Glutamatergic neuron (in vitro differentiated cells): ENCODE data around the gene TXNL4B. TPM values are rescaled to one million over a fixed set of nuclear protein-coding genes. Genes with fewer than 3 reads are reported as not detected.
"Not testable (repeated sequence)": the region's sequence is repeated elsewhere in the genome, so short reads cannot be mapped to it uniquely, and the experiment has no call there.

Source experiments
- DNase-seq: peaks from one replicate; pipeline ENCODE4 v3.0.0; 2022
- H3K27ac Mint-ChIP-seq: one replicate; pipeline ENCODE4 v1.8.0; 2020; ENCODE audit warnings: mild to moderate bottlenecking, mixed read lengths, inconsistent platforms; ENCODE audit not compliant: unreplicated experiment
- H3K27me3 Mint-ChIP-seq: one replicate; pipeline ENCODE4 v1.8.0; 2020; ENCODE audit warnings: mild to moderate bottlenecking, moderate library complexity, mixed read lengths, inconsistent platforms; ENCODE audit not compliant: unreplicated experiment
- H3K36me3 Mint-ChIP-seq: one replicate; pipeline ENCODE4 v1.8.0; 2020; ENCODE audit warnings: mild to moderate bottlenecking, mixed read lengths, inconsistent platforms; ENCODE audit not compliant: unreplicated experiment
- H3K4me1 Mint-ChIP-seq: one replicate; pipeline ENCODE4 v1.8.0; 2020; ENCODE audit warnings: mild to moderate bottlenecking, low read depth, mixed read lengths, inconsistent platforms; ENCODE audit not compliant: unreplicated experiment
- H3K4me3 Mint-ChIP-seq: one replicate; pipeline ENCODE4 v1.8.0; 2020; ENCODE audit warnings: mild to moderate bottlenecking, mixed read lengths, inconsistent platforms; ENCODE audit not compliant: unreplicated experiment
- H3K9me3 Mint-ChIP-seq: one replicate; pipeline ENCODE4 v1.8.0; 2020; ENCODE audit warnings: mild to moderate bottlenecking, moderate library complexity, mixed read lengths, inconsistent platforms; ENCODE audit not compliant: unreplicated experiment
- total RNA-seq: library from RNA; stranded (reverse); fragmentation: NEBNext Ultra II Directional; extraction: Animal tissue kit (Norgen Biotek cat#: 25700); gene quantifications from one replicate; pipeline ENCODE4 v1.2.1, GENCODE V29; 2021; ENCODE audit not compliant: unreplicated experiment
- TF ChIP-seq, protein P1 (sequence below): fragments of 200-600 bp; sonication (generic); IDR thresholded peaks from one replicate; pipeline ENCODE4 v1.5.0; 2021; ENCODE audit not compliant: partially characterized antibody, unreplicated experiment

The TXNL4B gene
- total RNA-seq, 1 donor from 2014 or later, result 7.1 TPM

- no peaks in the 10 kb centered on the region for H3K4me1 Mint-ChIP-seq
- TF ChIP-seq, protein P1, sequence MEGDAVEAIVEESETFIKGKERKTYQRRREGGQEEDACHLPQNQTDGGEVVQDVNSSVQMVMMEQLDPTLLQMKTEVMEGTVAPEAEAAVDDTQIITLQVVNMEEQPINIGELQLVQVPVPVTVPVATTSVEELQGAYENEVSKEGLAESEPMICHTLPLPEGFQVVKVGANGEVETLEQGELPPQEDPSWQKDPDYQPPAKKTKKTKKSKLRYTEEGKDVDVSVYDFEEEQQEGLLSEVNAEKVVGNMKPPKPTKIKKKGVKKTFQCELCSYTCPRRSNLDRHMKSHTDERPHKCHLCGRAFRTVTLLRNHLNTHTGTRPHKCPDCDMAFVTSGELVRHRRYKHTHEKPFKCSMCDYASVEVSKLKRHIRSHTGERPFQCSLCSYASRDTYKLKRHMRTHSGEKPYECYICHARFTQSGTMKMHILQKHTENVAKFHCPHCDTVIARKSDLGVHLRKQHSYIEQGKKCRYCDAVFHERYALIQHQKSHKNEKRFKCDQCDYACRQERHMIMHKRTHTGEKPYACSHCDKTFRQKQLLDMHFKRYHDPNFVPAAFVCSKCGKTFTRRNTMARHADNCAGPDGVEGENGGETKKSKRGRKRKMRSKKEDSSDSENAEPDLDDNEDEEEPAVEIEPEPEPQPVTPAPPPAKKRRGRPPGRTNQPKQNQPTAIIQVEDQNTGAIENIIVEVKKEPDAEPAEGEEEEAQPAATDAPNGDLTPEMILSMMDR, result no peak
- H3K9me3 Mint-ChIP-seq, result no peaks in the 10 kb centered on the region
- no peak overlapping the region for H3K4me3 Mint-ChIP-seq
- no peak for DNase-seq
- no peak overlapping the region for H3K27ac Mint-ChIP-seq
- peaks cover 5% of the 10 kb centered on the region for H3K36me3 Mint-ChIP-seq
- peaks cover 3% of the 10 kb centered on the region for H3K27me3 Mint-ChIP-seq
Observed at GRCh38 chr16:72064361-72064894, 29.0 kb downstream of the TXNL4B start.

- Mint-ChIP-seq H3K27me3 (peaks cover 3% of the 10 kb centered on the region), H3K27ac (no peak overlapping the region), H3K36me3 (peaks cover 5% of the 10 kb centered on the region), H3K9me3 (no peaks in the 10 kb centered on the region), H3K4me3 (no peak overlapping the region), H3K4me1 (no peaks in the 10 kb centered on the region)
- no peak for DNase-seq
- TF ChIP-seq, protein P1, result no peak
Observed at GRCh38 chr16:72061564-72061963, 31.9 kb downstream of the TXNL4B start.

DNA sequence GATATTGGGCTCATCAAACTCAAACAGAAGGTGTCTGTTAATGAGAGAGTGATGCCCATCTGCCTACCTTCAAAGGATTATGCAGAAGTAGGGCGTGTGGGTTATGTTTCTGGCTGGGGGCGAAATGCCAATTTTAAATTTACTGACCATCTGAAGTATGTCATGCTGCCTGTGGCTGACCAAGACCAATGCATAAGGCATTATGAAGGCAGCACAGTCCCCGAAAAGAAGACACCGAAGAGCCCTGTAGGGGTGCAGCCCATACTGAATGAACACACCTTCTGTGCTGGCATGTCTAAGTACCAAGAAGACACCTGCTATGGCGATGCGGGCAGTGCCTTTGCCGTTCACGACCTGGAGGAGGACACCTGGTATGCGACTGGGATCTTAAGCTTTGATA, 33.0 kb downstream of the TXNL4B start:
- no peak overlapping the region for H3K27ac Mint-ChIP-seq
- H3K4me1 Mint-ChIP-seq, result no peaks in the 10 kb centered on the region
- DNase-seq, result no peak
- TF ChIP-seq, protein P1, result no peak
- peaks cover 5% of the 10 kb centered on the region for H3K36me3 Mint-ChIP-seq
- H3K4me3 Mint-ChIP-seq, result no peak overlapping the region
- peaks cover 6% of the 10 kb centered on the region for H3K27me3 Mint-ChIP-seq
- H3K9me3 Mint-ChIP-seq, result no peaks in the 10 kb centered on the region

DNA sequence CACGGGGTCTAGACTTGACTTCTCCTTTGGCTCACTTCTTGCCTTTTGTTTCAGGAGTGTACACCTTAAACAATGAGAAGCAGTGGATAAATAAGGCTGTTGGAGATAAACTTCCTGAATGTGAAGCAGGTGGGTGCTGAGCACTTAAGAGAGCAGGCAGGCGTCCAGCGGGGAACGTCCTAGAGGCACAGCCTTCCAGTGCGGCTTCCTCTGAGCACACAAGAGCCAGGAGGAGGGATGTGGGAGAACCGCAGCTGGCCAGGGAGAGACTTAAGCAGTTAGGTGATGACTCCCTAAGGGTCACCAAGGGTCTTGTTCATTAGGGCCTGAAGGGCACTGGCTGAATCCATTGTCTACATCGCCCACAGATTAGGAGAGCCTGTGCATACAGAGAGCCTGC, 34.4 kb downstream of the TXNL4B start:
- DNase-seq, H3K4me3 Mint-ChIP-seq, H3K27ac Mint-ChIP-seq, H3K36me3 Mint-ChIP-seq, H3K27me3 Mint-ChIP-seq, H3K9me3 Mint-ChIP-seq, H3K4me1 Mint-ChIP-seq: not testable (repeated sequence)

DNA sequence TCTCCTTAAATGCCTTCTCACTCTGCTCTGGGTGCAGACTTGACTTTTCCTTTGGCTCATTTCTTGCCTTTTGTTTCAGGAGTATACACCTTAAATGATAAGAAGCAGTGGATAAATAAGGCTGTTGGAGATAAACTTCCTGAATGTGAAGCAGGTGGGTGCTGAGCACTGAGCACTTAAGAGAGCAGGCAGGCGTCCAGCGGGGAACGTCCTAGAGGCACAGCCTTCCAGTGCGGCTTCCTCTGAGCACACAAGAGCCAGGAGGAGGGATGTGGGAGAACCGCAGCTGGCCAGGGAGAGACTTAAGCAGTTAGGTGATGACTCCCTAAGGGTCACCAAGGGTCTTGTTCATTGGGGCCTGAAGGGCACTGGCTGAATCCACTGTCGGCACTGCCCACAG, 36.1 kb downstream of the TXNL4B start:
- not testable (repeated sequence) for H3K36me3 Mint-ChIP-seq, H3K9me3 Mint-ChIP-seq, H3K4me3 Mint-ChIP-seq, H3K27me3 Mint-ChIP-seq, DNase-seq, H3K27ac Mint-ChIP-seq, H3K4me1 Mint-ChIP-seq

DNA sequence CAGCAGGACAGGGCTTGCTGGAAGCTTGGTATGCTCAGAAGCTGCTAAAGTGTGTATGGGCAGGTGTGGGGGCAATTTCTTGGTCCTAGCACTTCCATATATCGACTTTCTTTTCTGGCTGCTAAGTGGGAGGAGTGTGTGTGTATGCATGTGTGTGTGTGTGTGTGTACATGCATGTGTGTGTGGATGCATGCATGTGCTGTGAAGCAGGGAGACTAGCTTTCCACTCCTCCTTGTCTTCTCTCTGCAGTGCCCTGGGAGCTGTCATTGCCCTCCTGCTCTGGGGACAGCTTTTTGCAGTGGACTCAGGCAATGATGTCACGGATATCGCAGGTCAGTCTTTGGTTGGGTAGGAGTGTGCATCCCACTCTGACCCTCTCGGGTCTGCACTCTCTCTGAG, 37.5 kb downstream of the TXNL4B start:
- H3K27me3 Mint-ChIP-seq, result peaks cover 3% of the 10 kb centered on the region
- no peaks in the 10 kb centered on the region for H3K4me1 Mint-ChIP-seq
- H3K9me3 Mint-ChIP-seq, result no peaks in the 10 kb centered on the region
- DNase-seq, result no peak
- H3K27ac Mint-ChIP-seq, result no peak overlapping the region
- TF ChIP-seq, protein P1, result no peak
- no peaks in the 10 kb centered on the region for H3K36me3 Mint-ChIP-seq
- no peak overlapping the region for H3K4me3 Mint-ChIP-seq

DNA sequence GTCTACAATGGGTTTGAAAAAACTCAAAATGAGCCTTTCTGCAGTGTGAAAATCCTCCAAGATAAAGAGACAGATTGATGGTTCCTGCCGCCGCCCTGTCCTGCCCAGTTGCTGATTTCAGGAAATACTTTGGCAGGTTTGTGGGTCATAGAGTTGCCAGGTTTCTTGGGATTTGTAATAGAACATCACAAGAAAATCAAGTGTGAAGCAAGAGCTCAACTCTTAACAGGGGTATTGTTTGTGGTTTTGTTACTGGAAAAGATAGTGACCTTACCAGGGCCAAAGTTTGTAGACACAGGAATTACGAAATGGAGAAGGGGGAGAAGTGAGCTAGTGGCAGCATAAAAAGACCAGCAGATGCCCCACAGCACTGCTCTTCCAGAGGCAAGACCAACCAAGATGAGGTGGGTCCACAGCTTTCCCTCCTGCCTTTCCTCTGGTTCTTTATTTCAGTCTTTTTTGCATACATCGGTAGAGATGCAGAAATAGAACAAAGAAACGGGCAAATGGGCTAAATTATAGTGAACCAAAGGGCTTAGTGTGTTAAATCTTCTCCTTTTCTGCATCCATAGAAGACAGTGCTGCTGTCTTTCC, 39.1 kb downstream of the TXNL4B start, which contains the start of gene HP:
TSS of gene HP (plus strand) at position 252 of the 594 bp plus-strand sequence. CDS start at position 400, 148 bp downstream.
- H3K4me3 Mint-ChIP-seq, H3K27ac Mint-ChIP-seq, H3K27me3 Mint-ChIP-seq: not testable (repeated sequence)

More for the DNA sequence above, 39.1 kb downstream of the TXNL4B start, which contains the start of gene HP:
- H3K36me3 Mint-ChIP-seq, H3K9me3 Mint-ChIP-seq, DNase-seq, H3K4me1 Mint-ChIP-seq: not testable (repeated sequence)
